Measurements from ENCODE around the gene BCAP29. TPM values are rescaled to one million over a fixed set of nuclear protein-coding genes. Genes with fewer than 3 reads are reported as not detected.
"Not testable (repeated sequence)": the region's sequence is repeated elsewhere in the genome, so short reads cannot be mapped to it uniquely, and the experiment has no call there.

BCAP29 gene
- total and polyA plus RNA-seq, 7 donors, result 37.4 to 72.6 (median 50.5) TPM

DNA sequence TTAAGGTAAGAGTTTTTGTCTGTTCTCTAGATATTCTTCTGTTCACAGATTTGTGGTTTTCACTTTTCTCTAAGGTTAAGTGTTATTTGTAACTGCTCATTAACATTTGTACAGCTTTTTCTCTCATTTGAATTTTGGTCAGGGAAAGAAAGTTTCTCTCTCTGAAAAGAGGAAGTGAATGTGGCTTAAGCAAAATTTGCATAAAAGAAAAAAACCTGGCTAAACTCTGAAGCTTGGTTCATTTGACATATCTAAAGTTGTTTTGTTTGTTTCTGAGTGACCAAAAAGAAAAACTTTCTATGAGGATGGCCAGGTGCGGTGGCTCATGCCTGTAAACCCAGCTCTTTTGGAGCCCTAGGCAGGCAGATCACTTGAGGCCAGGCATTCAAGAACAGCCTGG lies 58.5 kb downstream of the BCAP29 start:
- no peaks in the 10 kb centered on the region for H3K36me3 ChIP-seq (ENCODE audit: insufficient read depth in 1 of 2, low read depth in 1 of 2)
- TF ChIP-seq, protein P1, sequence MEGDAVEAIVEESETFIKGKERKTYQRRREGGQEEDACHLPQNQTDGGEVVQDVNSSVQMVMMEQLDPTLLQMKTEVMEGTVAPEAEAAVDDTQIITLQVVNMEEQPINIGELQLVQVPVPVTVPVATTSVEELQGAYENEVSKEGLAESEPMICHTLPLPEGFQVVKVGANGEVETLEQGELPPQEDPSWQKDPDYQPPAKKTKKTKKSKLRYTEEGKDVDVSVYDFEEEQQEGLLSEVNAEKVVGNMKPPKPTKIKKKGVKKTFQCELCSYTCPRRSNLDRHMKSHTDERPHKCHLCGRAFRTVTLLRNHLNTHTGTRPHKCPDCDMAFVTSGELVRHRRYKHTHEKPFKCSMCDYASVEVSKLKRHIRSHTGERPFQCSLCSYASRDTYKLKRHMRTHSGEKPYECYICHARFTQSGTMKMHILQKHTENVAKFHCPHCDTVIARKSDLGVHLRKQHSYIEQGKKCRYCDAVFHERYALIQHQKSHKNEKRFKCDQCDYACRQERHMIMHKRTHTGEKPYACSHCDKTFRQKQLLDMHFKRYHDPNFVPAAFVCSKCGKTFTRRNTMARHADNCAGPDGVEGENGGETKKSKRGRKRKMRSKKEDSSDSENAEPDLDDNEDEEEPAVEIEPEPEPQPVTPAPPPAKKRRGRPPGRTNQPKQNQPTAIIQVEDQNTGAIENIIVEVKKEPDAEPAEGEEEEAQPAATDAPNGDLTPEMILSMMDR (IDR thresholded peaks at IDR 0.05), result no peak
- H3K27me3 ChIP-seq (ENCODE audit: insufficient read depth in 3 of 3, low read length in 2 of 3), result peaks cover 0 to 2% (median 0%) of the 10 kb centered on the region in 3 donors
- no peak for ATAC-seq
- intact Hi-C loops (cut with DNase I), result no loop called here
- no peaks in the 10 kb centered on the region for H3K4me1 ChIP-seq
- H3K4me3 ChIP-seq, result no peak overlapping the region
- 85 to 93% (median 85%) methylated on average over 1 of the region's 1 CpG for WGBS, 3 donors
- no peak overlapping the region for H3K27ac ChIP-seq
- no peak for DNase-seq
- H3K9me3 ChIP-seq, result no peaks in the 10 kb centered on the region

- H3K9me3 ChIP-seq; DNase-seq; H3K4me1 ChIP-seq; H3K27me3 ChIP-seq (ENCODE audit: insufficient read depth in 3 of 3, low read length in 2 of 3); H3K36me3 ChIP-seq (ENCODE audit: insufficient read depth in 1 of 2, low read depth in 1 of 2); ATAC-seq; H3K4me3 ChIP-seq; intact Hi-C loops (cut with DNase I); H3K27ac ChIP-seq: not testable (repeated sequence)
- WGBS, 3 donors, result 95 to 97% (median 96%) methylated on average over 2 of the region's 2 CpGs
Observed at GRCh38 chr7:107639070-107639469, 59.0 kb downstream of the BCAP29 start.

- Histone ChIP-seq H3K4me1 (no peaks in the 10 kb centered on the region), H3K27ac (no peak overlapping the region), H3K9me3 (no peaks in the 10 kb centered on the region), H3K36me3 (ENCODE audit: insufficient read depth in 1 of 2, low read depth in 1 of 2) (no peaks in the 10 kb centered on the region), H3K27me3 (ENCODE audit: insufficient read depth in 3 of 3, low read length in 2 of 3) (peaks cover 0 to 2% (median 0%) of the 10 kb centered on the region in 3 donors), H3K4me3 (no peak overlapping the region)
- TF ChIP-seq, protein P1 (IDR thresholded peaks at IDR 0.05), result no peak
- intact Hi-C loops (cut with DNase I), result no loop called here
- ATAC-seq (no peak), DNase-seq (no peak)
- WGBS, 3 donors, result 33 to 51% (median 49%) methylated on average over 1 of the region's 1 CpG
Observed at GRCh38 chr7:107641676-107642075, 61.6 kb downstream of the BCAP29 start.

DNA sequence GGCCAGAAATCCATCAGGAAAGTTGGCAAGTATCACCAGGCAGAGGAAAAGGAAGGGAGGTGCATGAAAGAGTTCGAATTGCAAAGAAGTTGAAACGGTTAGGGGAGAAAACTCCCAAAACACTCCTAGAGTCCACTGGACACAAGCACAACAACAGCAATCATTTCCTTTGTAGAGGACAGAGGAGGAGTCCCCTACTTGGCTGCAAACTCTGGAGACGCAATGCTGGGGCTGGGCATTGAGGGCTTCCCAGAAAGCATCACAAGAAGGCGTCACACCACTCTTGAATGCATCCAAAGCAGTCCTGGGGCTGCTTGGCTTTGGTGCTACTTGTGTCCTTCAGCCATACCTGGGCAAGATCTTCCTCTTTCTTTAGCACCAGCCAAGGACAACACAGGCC lies 62.5 kb downstream of the BCAP29 start:
- intact Hi-C loops (cut with DNase I), result no loop called here

DNA sequence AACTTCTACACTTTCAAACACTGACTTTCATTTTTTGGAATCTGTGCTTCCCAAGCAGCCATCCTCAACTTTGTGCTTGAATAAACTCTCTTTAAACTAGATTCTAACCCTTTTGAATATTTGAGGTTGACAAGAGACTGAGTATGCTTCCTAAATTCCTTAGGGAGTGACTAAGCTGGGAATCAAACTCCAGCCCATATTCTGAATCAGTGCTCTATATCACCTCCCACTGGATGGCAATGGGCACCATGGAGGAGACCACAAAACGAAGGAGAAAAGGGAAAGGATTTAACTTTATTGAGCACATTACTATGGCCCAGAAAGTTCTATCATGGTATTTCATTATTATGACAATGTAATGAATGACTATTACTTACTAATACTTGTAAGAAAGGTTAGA lies 63.4 kb downstream of the BCAP29 start:
- no peaks in the 10 kb centered on the region for H3K36me3 ChIP-seq (ENCODE audit: insufficient read depth in 1 of 2, low read depth in 1 of 2)
- DNase-seq (no peak), ATAC-seq (no peak)
- H3K27me3 ChIP-seq (ENCODE audit: insufficient read depth in 3 of 3, low read length in 2 of 3), result peaks cover 0 to under 1% (median 0%) of the 10 kb centered on the region in 3 donors
- H3K4me1 ChIP-seq, result no peaks in the 10 kb centered on the region
- no peak overlapping the region for H3K27ac ChIP-seq
- TF ChIP-seq, protein P1 (IDR thresholded peaks at IDR 0.05), result no peak
- intact Hi-C loops (cut with DNase I), result no loop called here
- 61 to 72% (median 71%) methylated on average over 1 of the region's 1 CpG for WGBS, 3 donors
- no peak overlapping the region for H3K4me3 ChIP-seq
- H3K9me3 ChIP-seq, result no peaks in the 10 kb centered on the region

More for the DNA sequence above, 62.5 kb downstream of the BCAP29 start:
- Histone ChIP-seq H3K9me3 (no peaks in the 10 kb centered on the region), H3K4me1 (no peaks in the 10 kb centered on the region), H3K27ac (no peak overlapping the region), H3K4me3 (no peak overlapping the region), H3K36me3 (ENCODE audit: insufficient read depth in 1 of 2, low read depth in 1 of 2) (no peaks in the 10 kb centered on the region), H3K27me3 (ENCODE audit: insufficient read depth in 3 of 3, low read length in 2 of 3) (peaks cover 0 to 2% (median 0%) of the 10 kb centered on the region in 3 donors)
- ATAC-seq, result no peak
- no peak for DNase-seq
- WGBS, 3 donors, result 57 to 66% (median 62%) methylated on average over 4 of the region's 4 CpGs
- TF ChIP-seq, protein P1 (IDR thresholded peaks at IDR 0.05), result no peak

Data from psoas muscle (tissue), 8 donors.